ENCODE results near the gene ATP2A3.

The ATP2A3 gene

DNA sequence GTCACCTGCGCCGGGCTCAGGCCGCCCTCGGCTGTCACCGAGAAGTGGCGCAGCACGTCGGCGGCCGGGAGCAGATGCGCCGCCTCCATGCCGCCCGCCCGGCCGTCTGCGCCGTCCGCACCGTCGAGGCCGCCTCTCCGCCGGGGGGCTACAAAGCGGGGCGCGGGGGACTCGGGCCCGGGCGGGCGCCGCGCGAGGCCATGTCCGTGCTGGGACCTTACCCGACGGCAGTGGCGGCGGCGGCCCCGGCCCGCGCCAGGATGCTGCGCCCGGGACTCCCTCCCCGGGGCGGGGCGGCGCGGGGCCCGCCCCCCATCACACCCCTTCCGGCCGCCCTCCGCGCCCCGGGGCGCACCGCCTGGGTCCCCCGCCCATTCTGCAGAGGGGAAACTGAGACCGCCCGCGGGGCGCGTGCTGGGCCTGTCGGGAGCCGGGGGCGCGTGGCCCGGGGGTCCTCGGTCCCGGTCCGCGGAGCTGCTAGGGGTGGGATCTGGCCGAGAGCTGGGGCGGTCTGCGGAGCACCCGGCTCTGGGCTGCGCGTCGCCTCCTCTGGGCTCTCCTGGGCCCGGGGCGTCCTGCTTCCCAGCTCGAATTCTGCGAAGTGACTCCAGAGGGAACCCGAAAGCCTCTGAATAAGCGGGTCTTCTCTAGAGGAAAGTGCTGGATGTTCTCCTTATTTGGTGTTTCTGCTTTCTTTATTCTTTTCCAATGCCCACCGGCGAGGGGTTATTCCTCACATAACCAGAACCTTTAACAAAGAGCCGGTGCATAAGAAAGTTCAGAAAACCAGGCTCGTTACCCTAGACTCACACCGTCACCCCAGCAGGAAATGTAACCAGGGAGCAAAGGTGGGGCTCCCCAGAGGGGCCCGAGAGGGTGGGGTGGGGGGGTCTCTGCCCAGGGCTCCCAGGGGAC, at the start of gene ATP2A3:
Gene ATP2A3, minus strand, starts transcription at position 235 of the 915 bp plus-strand sequence. Its CDS starts 146 bp downstream, at position 89.
- in situ Hi-C loops (cut with MboI; ENCODE audit: low sequenced_read_pairs) = no loop called here

DNA sequence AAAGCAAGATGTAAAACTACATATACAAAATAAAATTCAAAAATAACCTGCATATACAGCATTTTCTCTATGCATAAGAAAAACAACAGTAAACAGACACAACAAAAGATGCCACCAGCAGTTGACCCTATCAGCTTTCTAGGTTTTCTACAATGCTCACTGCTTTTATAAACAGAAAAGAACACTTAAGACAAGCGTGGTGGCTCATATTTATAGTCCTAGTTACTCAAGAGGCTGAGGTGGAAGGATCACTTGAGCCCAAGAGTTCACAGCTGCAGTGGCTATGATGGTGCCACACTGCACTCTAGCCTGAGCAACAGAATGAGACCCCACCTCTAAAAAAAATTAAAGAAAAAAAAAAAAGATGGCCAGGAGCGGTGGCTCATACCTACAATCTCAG, 46.5 kb upstream of the ATP2A3 start:
- in situ Hi-C loops (cut with MboI; ENCODE audit: low sequenced_read_pairs) = no loop called here

DNA sequence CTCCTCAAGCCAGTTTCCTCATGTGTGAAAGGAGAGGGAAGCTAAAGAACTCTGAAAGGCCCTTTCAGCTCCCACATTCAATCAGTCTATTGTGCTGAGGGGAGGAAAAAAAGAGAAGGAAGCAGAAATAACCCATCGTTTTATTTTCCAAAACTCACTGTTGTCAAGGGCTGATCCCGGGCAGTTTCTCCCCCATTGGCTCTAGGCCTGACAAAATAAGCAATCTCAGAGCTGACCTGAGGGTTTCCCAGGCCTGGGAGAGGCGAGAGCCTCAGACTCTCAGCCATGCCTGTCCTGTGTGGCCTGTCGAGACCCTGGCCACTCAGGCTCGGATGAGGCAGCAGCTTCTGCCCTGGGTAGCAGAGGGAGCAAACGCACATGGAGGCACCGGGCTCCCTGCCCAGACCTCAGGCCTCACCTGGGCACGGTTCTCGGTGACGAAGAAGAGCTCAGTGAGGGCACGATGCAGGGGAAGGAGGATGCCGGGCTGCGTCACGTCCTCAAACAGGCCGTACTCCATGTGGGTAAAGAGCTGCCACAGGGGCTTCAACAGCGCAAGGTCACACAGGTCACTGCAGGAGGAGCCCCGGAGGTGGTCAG, 45.0 kb upstream of the ATP2A3 start:
- in situ Hi-C loops (cut with MboI; ENCODE audit: low sequenced_read_pairs) = no loop called here

DNA sequence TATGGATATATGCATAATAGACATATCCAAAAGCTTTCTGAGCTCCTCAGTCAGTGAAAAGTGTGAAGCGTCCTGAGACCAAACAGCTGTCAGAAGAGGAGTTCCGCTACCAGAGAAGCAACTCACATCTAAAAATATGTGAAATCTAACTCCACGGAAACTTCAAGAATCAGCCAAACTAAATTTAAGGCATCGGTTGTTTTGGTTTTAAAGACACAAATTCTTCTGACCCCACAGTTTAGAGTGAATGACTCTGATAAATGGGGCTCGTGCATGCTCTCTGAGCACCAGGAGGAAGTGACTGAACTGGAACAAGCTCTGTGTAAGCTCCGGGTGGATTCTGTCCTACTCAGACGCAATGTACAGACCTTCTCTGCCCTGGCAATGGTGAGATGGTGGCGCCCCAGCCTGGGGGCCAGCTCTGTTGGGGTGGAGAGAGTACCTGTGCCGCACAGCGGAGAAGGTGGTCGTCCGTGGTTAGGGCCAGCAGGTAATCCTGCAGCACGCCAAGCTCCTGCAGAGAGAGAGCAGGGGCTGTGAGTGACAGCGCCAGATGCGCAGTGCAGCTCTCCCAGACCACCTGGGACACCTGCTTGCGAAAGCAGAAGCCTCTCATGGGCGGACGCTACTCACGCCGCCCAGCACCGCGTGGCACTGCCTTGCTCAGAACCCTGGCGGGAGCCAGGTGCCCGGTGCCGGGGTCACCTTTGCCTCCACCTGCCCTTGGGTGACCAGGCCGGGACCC, 44.4 kb upstream of the ATP2A3 start:
- in situ Hi-C loops (cut with MboI; ENCODE audit: low sequenced_read_pairs) = no loop called here

DNA sequence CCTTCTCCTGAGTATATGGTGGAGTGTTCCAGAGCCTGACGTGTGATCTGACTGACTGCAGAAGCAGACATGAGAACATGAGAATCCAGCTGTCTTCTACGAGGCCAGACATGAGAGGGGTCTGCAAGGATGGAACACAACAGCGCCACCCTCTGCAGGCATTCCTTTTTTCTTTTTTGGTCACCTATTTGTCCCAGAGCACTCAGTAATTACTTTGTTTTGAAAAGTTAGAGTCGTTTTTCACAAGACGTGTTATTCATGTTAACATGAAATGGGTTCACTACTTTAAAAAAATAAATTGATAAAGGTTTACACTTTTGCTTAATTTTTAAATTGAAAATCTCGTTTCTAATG, 43.8 kb upstream of the ATP2A3 start:
- in situ Hi-C loops (cut with MboI; ENCODE audit: low sequenced_read_pairs) = no loop called here

DNA sequence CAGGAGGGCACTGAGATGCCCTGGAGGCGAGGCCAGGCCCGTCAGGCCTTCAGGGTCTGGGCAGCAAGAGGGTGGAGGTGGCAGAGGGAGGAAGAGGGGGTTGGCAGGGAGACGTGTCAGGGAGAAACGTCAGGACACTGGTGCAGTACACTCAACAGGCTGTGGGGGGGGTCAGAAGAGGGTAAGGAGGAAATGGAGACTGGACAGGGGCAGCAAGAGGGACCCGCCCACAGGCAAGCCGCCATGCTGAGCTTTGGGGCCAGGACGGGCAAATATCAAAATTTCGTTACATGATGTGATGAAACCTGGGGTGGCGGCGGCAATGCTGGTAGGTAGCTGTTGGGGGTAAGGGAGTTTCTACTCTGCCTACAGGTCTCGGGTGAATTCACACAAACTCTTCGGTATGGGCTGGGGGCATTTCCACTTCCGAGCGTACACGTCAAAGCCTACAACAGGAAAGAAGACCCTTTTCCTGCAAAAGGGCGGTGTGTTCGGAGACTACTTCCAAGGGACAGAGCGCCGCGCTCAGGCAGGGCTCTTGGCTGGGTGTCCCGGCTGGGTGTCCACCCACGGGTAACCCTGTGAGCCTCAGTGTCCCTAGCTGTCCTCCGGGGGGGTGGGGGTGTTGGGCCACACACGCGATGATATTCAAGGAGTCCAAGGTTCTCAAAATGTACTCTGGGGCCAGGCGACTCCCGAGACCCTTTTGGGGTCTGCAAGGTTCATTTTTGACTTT, 43.3 kb upstream of the ATP2A3 start:
- in situ Hi-C loops (cut with MboI; ENCODE audit: low sequenced_read_pairs) = no loop called here

DNA sequence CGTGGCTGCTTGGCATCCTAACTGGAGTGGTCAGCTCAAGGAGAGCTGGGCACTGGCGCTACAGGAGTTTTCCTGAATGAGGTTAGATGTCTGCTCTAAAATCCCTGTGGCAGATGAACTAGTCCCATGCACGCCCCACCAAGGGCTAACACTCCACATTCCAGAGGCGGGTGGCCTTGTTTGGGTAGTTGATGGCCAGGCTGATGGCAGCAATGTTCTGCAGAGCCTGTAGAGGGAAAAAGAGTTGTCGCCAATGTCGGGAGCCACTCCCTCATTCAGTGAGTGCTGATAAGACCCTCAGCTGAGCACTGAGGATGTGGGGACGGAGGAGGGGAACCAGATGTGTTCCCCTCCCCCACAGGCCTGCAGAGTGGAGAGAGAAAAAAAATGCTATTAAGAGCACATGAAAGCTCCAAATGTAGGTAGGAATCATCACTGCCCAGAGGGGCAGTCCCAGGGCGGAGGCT, 42.5 kb upstream of the ATP2A3 start:
- in situ Hi-C loops (cut with MboI; ENCODE audit: low sequenced_read_pairs) = no loop called here

DNA sequence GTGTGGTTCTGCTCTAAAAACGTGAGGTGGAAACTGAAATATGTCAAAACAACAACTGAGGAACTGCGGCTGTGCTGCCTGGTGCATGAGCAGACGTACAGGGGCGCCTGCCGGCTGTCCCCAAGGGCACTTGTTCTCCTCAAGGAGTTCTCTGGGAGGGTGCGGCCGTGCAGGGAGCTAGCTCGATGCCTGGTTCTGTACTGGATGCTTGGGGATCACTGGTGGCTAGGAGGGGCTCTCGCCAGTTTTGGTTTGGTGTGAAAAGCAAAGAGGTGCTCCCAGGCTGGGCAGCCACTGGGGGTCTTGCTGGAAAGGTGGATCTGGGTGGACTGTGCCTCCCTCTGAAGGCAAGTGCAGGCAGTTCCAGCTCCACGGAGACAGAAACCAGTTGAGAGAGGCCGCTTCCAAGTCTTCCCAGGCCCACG, 41.9 kb upstream of the ATP2A3 start:
- in situ Hi-C loops (cut with MboI; ENCODE audit: low sequenced_read_pairs) = no loop called here

DNA sequence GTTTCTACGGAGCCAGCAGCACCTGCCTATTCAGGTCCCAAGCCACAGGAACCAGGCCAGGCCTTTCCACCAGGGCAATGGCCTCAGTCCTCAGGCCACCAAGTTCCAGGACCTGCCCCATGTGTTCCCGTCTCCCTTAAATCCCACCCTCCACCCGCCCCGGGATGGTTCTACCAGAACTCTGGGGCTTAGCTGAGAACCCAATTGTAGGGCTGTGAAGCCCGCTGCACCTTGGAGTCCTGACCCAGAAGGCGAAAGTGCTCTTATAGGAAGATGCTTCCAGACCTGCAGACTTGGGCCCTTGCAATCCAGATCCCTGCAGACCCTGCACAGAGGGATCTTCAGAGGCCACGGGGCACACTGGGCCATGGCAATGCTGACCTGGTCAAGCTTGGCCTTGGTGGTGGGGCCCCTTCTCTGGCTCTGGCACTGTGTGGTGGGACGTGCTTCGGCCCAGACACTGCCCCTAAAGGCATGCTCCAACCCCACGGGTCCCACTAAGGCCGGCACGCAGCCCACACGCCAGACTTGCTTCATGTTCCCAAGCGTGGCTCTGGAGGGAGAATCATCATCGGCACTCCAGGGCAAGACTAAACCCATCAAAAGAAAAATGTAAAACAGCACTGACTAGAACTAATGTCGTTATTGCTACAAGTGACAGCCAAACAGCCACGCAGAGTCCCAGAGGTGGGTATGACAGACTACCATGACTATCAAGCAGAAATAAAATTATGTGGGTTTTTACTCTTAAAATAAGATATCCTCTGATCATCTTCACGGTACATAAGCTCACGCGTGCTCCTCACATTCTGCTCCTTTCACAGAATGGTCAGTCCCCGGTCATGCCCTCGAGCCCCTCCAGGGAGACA, 41.3 kb upstream of the ATP2A3 start:
- in situ Hi-C loops (cut with MboI; ENCODE audit: low sequenced_read_pairs) = no loop called here

DNA sequence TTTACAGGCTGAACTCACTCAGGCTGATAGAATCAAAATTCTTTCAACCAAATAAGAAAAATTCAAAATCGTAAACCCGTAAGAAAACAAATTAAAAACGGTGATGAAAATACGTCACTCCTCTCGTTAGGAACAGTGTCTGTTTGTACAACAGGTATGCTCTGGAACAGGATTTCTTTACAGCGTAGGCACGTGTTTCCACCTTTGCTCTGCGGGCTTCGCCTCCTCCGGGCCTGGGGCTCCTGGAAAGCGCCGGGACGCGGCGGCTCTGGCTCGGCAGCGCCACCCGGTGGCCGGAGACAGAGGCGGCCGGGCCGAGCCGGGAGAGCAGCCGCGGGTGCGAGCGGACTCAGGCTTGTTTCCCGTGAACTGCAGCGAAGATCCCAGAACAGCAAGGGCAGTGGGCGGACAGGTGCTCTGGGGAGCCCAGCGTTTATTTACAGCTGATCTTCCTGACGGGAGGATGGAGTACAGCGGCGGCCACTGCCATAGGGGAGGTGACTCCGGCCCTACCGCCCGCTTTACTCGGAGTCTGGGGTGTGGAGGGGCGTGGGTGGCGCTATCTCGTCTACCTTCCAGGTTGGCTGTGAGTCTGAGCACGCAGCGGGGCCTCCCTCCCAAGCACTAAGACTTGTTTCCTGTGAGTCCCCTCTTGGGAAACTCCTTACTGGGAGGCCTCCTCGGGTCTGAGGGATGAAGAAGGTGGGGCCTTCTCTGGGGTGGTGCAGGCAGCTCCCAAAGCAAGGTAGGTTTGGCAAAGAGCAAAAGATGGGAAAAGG, 40.5 kb upstream of the ATP2A3 start:
- in situ Hi-C loops (cut with MboI; ENCODE audit: low sequenced_read_pairs) = no loop called here

DNA sequence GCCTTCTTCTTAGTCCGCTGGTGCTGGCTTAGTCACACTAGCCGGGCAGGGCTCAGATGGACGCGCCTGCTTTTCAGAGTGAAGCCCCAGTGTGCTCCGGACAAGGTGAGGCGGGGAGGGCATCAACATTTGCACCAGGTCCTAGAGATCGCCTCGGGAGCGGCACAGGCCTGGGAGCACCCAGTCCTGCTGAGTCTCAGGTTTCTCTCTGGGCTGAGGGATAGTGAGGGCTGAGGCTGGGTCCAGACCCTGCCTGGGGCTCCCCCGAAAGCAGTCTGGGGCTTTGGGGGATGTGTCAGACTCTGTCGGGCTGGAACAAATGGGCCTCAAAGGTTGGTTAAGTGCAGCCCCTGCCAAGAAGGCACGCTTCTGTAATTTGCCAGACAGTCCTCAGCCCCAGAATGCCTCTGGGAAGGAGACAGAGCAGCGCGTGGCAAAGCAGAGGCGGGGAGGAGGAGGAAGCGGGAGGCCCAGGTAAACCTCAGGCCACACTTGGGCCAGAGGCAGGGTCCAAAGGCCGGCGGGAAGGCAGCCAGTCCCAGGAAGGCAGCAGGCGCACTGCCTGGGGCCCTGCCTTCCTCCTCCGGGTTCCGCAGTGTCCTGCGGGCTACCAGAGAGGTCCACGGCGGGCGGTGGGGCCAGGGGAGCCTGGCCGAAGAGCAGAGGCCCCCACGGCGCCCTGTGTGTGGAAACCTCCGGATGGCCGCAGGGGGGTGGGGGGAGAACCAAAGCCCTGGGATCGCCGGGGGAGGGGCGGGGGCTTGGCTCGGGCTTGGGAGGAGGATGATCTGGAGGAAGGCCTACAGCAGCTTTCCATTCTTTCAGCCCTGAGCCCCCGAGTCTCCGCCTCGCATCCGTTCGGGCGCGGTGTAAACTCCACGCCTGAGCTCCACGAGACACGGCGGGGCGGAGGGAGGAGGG, 39.5 kb upstream of the ATP2A3 start:
- in situ Hi-C loops (cut with MboI; ENCODE audit: low sequenced_read_pairs) = no loop called here

DNA sequence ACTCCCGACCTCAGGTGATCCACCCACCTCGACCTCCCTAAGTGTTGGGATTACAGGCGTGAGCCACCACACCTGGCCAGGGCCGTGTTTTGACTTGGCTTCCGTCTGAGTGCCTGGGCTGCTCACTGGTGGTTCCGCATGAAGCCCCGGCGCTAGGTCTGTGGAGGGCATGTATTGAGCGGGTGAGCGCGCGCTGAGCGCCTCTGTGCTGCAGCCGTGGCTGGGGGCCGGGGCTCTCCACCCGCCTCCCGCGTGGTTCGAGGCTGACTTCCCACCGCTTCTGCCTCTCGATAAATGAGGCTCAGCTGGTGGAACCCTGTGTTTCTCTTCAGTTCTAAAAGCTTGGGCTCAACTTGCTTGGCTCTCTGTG, 38.9 kb upstream of the ATP2A3 start:
- in situ Hi-C loops (cut with MboI; ENCODE audit: low sequenced_read_pairs) = no loop called here

DNA sequence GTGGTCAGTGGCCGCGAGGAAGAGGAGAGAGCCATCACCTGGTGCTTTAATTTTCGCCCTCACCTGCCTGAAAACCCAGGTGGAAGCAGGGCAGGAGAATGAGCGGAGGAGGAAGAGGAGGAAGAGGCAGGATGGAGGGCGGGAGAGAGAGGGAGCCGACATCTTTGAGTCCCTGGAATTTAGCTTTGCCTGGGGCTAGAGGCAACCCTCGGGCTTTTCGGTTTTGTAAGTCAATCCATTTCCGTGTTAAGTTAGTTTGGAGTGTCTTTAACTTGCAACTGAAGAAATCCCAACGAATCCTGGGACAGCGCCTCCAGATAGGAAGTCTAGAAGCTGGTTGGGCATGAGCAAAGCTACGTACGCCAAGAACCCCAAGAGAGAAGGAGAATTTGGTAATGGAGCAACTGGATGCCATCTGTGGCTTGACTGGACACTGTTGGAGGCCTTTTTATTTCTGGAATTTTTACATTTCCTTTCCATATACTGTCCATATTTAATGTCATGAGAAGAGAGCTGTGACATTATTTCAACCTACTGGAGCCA, 36.9 kb upstream of the ATP2A3 start:
- in situ Hi-C loops (cut with MboI; ENCODE audit: low sequenced_read_pairs) = no loop called here

DNA sequence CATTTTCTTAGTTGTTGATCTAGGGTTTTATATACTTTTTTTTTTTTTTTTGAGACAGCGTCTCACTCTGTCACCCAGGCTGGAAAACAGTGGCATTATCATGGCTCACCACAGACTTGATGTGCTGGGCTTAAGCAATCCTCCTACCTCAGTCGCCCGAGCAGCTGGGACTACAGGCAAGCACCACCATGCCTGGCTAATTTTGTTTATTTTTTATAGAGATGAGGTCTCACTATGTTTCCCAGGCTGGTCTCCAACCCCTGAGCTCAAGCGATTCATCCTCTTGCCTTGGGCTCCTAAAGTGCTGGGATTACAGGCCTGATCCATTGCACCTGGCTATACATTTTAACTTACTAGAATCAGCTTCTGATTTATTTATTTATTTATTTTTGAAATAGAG, 34.2 kb upstream of the ATP2A3 start:
- in situ Hi-C loops (cut with MboI; ENCODE audit: low sequenced_read_pairs) = no loop called here

DNA sequence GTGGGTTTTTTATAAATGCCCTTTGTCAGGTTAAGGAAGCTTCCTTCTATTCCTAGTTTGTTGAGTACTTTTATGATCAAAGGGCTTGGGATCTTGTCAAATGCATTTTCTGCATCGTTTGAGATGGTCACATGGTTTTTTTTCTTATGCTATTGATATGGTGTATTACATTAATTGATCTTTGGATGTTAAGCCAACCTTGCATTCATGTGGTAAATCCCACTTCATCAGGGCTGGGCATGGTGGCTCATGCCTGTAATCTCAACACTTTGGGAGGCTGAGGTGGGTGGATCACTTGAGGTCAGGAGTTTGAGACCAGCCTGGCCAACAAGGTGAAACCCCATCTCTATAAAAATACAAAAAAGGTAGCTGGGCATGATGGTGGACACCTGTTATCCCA, 30.8 kb upstream of the ATP2A3 start:
- in situ Hi-C loops (cut with MboI; ENCODE audit: low sequenced_read_pairs) = no loop called here

DNA sequence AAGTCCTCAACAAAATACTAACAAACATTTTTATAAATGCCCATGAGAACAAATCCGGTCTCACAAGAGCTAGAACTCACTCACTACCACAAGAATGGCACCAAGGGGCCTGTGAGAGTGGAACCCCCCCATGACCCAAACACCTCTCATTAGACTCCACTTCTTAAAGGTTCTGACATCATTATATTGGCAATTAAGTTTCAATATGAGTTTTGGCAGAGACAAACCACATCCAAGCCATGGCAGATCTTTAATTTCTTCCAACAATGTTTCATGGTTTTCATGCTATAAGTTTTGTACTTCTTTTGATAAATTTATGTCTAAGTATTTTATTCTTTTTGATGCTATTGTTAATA, 30.0 kb upstream of the ATP2A3 start:
- in situ Hi-C loops (cut with MboI; ENCODE audit: low sequenced_read_pairs) = no loop called here

DNA sequence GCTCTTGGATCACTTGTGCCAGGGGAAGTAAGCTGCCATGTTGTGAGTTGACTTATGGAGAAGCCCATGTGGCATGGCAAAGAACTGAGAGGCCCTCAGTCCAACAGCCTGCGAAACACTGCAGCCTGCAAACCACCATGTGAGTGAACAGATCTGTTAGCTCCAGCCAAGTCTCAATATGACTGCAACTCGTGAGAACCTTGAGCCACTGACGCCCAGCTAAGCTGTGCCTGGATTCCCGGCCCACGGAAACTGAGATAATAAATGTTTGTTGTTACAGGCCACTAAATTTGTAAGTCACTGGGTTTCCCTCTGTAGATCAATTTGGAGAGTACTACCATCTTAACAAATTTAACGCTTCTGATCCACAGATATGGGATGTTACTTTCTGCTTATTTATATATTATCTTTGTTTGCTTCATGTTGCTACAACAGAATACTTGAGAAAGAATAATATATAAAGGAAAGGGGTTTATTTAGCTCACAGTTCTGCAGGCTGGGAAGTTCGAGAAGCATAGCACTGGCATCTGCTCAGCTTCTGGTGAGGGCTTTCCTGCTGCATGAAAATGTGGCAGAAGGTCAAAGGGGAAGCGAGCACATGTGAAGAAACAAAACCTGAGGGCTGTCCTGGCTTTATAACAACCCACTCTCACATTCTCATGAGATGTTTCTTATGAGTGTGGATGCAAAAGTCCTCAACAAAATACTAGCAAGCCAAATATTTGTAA, 29.4 kb upstream of the ATP2A3 start:
- in situ Hi-C loops (cut with MboI; ENCODE audit: low sequenced_read_pairs) = no loop called here

Data from HL-60/S4 treated with retinoic acid at 250 ng/mL for 4 days and 3 days (cell line).